GM04503 (cell line): ENCODE results near the gene DENR.
A peak's percentile ranks its signal among the peaks of the same experiment; 100 is the strongest.
"Not testable (repeated sequence)": the region's sequence is repeated elsewhere in the genome, so short reads cannot be mapped to it uniquely, and the experiment has no call there.

Experiments used
- DNase-seq: peaks from one replicate; pipeline ENCODE4 v3.0.0-alpha.2; 2012; ENCODE audit warnings: low read depth

The DENR gene, protein sequence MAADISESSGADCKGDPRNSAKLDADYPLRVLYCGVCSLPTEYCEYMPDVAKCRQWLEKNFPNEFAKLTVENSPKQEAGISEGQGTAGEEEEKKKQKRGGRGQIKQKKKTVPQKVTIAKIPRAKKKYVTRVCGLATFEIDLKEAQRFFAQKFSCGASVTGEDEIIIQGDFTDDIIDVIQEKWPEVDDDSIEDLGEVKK

DNA sequence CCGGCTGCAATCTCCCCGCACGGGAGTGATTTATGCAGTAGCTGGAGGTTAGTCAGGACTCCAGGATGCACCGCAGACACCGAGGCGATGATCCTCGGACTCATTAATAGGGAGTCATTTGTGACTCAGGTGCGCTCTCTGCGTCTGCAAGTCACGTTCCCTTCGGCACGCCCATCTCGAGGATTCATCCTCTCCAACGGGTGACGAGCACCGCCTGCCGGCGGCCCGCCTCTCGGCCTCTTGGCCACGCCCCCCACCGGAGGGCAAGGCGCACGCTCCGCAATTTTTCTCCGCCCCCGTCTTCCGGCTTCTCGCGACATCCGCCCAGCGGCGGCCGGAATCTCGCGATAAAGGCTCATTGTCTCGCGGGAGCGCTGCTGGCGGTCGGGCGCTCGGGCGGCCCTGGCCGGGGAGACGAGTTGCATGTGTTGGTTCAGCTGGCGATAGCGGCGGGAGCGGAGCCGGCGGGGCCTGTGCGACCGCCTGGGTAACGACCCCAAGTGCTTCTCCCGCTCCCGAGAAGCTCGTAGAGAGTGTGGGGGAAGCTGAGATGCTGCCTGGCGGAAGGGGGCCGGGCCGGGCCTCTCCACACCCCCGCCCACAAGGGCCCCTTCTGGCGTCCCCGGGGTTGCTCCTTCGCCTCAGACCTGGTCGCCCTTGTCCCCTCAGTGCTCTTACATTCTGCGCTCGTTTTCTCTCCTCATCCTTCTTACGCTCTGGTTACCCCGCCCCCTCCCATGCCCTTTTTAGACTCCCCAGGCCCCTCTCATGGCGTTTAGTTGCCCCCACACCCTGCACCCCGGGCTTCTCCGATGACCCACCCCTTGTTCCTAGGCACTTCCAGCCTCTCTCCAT is at the start of gene DENR:
Gene DENR (plus strand): TSS at position 361 of the 855 bp plus-strand sequence. CDS start 878 bp downstream, outside the sequence.
- peak; percentile 70 for DNase-seq

DNA sequence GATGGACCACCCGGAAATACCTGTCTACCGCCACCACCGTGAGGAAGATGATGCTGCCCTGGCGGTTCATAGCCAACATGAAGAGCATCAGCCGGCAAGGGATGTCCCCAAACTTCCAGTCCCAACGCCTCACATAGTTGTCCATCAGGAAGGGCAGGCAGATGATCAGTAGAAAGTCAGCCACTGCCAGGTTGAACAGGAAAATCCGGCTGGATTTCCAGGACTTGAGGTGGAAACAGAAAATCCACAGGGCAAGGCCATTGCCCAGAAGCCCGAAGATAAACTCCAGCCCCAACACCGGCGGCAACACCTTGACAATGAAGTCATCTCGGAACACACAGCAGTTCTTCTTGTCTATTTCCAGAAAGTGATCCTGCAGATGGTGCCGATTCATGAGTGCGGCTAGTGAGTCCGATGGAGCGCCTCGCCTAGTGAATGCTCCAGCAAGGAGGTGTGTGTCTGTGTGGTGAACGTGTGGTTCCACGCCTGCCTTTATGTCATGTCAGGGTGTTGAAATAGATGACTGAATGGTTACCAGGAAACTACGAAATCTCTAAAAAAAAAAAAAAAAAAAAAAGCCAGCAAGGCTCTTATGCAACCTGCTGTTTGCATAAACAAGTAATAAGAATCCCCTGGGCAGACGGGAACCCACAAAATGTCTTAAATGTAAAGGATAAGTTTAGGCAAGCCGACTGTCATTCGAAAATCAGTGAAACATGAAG is 49.6 kb upstream of the DENR start, which contains the start of gene HCAR2:
Gene HCAR2 (minus strand): TSS at position 468 of the 722 bp plus-strand sequence. CDS start 74 bp downstream, at position 394.
- DNase-seq, result not testable (repeated sequence)

DNA sequence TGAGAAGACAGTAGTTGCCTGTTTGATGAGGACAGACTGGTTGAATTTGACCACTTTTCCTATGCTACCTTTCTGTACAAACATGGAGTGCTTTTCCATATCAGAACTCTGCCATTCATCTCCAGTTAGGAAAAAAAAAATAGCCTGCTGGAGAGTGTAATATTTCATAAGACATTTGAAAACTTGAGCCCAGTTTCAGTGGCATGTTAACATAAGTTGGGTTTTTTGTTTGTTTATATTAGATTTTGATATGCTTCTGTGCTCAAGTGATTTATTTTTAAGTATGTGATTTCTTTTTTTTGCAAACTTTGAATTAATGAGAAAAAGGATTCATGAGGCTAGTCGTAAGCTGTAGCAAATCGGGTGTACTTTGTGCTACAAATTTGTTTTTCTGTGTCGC is 48.8 kb upstream of the DENR start:
- not testable (repeated sequence) for DNase-seq

DNA sequence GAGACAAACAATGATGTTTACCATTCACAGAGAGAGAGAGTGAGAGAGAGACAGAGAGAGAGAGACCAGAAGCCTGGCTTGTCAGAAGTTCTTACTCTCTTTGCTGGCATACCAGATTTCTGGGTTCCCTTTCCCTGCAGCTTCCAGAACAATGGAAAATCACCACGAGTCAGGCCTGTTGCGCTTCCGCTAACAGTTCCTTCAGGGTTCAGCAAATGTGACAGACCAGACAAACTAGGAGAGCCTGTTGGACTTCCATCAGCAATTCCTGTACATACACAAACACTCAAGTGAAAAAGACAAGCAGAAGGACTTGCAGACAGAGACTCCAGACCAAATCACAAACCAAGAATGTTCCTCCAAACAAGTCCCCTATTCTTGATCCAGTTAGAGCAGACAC is 43.3 kb upstream of the DENR start:
- DNase-seq, result not testable (repeated sequence)

DNA sequence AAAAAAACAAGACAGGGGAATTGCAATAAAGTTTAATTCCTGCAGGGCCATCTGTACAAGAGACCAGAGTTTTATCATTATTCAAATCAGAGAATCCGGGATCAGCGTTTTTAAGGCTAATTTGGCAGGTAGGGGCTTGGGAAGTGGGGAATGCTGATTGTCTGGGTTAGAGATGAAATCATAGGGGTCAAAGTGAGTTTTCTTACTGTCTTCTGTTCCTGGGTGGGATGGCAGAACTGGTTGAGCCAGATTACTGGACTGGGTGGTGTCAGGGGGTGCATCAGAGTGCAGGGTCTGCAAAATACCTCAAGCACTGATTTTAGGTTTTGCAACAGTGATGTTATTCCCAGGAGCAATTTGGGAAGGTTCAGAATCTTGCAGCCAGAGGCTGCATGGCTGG is 42.3 kb upstream of the DENR start:
- DNase-seq, result not testable (repeated sequence)

DNA sequence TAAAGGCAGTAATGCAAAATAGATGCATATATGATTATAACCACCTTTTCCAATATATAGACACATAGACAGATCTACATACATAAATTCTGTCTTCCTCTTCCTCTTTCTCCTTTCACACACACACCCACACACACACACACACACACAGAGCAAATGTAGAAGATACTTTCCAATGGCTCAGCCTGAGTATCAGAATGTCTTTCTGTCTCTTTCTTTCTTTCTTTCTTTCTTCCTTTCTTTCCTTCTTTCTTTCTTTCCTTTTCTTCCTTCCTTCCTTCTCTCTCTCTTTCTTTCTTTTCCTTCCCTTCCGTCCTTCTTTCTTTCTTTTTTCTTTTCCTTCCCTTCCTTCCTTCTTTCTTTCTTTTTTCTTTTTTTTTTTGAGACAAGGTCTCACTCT is 41.4 kb upstream of the DENR start:
- DNase-seq, result not testable (repeated sequence)

DNA sequence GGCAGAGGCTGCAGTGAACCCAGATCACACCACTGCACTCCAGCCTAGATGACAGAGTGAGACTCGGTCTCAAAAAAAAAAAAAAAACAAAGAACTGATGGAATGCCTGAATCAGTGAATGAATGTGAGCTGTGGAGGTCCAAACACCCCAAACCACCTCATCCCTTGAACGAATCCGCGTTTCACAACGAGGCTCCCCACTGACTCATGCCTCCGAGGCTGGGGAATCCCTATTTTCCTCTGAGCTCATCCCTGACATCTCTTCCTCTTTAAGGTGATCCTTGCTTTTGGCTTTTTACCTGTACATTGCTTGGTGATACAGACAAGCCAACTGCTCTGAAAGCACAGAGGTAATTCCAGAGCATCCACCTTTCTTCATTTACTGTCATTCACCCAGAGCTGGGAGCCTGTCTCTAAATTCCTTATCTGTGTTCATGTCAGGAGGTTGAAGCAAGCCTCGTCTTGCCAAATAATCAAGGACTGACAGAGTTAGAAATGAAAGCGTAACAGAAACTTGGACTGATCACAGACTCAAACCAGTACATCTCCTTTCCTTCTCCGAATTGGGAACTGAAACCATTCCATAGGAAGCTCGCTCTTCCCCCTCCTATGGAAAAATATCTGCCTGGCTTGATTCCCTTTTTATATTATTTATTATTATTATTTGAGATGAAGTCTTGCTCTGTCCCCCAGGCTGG is 39.0 kb upstream of the DENR start:
- not testable (repeated sequence) for DNase-seq

DNA sequence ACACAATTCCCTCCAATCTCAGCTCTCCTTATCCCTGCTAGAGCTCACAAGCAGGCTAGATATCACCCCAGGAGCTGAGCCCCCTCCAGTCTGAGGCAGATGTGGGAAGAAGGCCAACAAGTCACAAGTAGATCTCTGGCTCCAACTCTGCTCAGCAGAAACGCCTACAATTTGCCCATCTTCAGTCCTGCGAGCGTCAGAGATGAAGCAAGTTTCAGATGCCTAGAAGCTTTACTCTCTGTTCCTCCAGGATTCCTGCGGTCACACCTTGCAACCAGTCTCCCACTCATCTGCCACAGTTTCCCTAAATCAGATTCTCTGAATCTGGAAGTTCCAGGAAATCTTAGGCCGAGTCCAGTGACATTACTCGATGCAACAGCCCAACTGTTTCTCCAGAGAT is 37.4 kb upstream of the DENR start:
- DNase-seq, result not testable (repeated sequence)

DNA sequence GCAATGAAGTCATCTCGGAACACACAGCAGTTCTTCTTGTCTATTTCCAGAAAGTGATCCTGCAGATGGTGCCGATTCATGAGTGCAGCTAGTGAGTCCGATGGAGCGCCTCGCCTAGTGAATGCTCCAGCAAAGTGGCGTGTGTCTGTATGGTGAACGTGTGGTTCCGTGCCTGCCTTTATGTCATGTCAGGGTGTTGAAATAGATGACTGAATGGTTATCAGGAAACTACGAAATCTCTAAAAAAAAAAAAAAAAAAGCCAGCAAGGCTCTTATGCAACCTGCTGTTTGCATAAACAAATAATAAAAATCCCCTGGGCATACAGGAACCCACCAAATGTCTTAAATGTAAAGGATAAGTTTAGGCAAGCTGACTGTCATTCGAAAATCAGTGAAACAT is 36.0 kb upstream of the DENR start, which contains the start of gene HCAR3:
Gene HCAR3 (minus strand): TSS at position 154 of the 400 bp plus-strand sequence. CDS start 74 bp downstream, at position 80.
- DNase-seq, result not testable (repeated sequence)

DNA sequence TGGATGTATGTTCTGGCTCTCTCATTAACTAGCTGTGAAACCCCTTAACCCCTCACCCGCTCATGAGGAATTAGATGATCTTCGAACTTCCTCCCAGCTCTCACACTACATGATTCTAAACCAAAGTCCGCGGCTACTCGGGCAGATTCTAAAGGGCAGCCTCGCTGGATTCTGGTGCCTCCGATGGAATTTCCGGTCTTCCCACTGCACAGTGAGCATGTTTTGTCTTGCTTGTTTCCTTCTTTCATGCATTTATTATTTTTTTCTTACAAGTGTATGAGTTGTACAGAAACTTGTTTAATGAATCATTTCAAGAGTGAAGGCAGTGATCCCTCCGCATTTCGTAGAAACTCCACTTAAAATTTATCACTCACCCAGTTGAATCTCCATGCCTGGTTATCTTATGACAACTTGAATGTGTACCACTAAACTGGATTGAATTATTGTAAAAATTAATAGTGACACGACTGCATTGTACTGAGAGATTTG is 31.5 kb upstream of the DENR start:
- DNase-seq, result no peak

DNA sequence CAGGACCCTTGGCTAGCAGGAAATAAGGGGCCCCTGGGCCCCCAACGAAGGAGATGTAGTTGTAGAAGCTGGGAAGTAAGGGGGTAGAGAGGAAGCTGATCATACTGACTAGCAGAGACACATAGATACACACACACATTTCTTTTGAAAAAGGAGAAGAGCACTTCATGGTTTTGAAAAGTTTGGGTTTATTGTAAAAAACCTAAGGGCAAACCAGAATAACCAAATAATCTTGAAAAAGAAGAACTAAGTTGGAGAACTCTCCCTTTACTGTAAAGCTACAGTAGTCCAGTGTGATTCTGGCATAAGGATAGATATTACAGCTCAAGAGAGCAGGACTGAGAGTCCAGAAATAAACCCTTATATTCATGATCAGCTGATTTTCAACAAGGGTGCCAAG is 30.2 kb upstream of the DENR start:
- DNase-seq, result no peak

DNA sequence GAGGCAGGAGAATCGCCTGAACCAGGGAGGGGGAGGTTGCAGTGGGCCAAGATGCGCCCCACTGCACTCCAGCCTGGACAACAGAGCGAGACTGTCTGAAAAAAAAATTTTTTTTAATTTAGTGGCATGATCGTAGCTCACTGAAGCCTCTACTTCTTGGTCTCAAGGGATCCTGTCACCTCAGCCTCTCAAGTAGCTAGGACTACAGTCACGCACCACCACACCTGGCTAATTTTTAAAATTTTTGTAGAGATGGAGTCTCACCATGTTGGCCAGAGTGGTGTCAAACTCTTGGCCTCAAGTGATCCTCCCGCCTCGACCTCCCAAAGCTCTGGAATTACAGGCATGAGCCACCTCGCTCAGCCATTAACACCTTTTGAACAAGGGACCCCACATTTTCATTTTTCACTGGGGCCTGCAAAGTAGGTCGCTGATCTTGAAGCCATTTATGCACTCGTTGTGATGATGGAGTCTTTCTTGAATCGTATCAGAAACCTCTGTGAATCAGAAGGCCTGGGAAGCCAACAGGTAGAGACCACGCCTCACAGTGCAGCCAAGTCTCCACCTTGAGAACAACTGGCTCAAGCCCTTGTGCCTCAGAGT is 27.9 kb upstream of the DENR start:
- DNase-seq, result no peak

DNA sequence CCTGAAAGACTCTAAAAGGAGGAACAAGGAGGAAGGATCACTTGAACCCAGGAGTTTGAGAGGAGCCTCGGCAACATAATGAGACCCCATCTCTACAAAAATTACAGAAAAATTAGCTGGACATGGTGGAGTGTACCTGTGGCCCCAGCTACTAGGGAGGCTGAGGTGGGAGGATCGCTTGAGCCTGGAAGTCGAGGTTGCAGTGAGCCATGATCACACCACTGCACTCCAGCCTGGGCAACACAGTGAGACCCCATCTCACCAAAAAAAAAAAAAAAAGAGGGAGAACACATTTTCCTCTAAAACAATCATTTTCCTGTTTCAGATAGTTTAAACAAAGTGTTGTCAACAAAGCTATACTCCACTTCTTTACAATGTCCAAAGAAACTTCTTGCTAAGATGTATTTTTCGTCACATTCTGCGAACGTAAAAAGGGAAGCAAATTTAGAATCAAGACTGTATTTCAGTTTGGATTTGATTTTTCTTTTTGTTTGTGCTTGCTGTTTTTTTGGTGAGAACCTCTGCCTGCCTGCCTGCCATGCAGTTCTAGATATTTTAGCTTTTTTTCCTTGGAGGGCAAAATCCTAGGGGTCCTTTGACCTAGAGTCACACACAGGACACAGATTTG is 27.1 kb upstream of the DENR start:
- no peak for DNase-seq

DNA sequence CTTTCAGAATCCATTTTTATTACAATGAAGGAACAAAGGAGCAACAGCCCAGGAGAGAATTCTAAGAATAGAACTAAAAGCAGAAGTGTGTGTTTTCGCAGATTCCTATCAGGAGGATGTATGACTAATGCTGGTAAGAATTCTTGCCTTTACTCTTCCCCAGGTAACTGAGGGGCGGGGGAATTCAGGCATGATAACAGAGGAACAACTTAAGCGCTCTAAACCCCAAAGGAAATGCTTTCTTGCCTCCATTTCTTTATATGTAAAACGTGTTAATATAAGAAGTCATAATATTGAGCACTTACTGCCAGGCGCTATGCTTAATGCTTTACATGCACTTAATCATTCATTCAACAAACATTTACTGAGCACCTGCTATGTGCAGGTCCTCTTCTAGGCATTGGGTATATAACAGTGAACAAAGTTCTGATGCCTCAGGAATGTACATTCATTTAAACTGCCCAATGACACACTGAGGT is 26.5 kb upstream of the DENR start:
- no peak for DNase-seq

DNA sequence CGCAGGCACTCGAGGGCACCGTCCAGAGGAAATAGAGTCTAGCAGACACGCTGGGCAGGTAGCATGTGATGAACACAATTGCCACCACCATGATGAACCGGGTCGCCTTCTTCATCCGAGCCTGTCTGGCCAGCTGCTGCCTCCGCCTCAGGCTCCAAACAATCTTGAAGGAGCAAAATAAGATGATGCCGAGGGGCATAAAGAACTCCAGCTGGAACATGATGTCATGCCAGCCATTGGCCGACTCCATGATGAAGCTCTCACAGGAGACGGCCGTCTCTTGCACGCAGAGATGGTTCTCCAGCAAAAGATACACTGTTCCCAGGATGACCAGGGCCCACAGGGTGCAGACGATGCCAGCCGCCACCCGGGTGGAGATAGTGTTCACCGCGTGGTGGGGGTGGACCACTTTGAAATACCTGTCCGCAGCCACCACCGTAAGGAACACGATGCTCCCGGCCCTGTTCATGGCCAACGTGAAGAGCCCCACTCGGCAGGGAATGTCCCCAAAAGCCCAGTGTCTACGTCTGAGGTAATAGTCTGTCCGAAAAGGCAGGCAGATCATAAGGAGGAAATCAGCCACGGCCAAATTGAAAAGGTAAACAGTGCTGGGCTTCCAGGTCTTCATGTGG is 22.9 kb upstream of the DENR start:
- no peak for DNase-seq

DNA sequence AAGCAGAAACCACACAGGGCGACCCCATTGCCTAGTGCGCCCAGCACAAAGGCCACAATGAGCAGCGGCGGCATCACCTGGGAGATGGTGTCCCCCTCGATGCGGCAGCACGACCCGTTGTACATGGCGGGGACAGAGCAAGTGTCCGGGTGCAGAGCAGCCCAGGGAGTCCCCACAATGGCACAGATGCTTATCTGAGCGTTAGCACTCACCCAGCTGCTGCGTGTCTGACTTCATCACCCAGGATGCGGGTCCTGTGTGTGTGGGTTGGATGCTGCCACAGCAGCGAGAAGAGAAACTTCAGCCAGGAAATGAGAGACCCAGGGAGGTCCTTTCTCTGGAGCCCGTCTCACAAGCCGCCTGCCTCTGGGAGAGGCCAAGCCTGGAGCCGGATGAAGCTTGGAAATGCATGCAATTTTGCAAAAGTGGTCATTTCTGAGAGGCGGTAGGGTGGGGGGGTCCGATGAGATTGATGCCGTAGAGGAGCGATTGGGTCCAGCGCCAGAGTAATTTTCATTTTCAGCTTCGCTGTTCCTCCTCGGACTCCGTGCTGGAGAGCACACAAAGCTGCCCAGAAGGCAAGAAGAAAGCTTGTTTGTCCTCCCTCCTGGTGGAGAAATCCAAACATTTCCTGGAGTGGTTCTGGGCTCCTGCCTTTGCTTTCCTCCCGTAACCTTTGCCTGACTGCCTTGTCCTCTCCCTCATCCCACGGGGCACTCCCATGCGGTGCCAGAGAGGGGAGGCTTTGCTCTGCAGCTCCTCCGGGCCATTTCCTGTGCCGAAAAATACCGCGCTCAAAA is 22.2 kb upstream of the DENR start, which contains the start of gene HCAR1:
Gene HCAR1 (minus strand): TSS at position 630 of the 800 bp plus-strand sequence. CDS start 505 bp downstream, at position 125.
- DNase-seq, result no peak

DNA sequence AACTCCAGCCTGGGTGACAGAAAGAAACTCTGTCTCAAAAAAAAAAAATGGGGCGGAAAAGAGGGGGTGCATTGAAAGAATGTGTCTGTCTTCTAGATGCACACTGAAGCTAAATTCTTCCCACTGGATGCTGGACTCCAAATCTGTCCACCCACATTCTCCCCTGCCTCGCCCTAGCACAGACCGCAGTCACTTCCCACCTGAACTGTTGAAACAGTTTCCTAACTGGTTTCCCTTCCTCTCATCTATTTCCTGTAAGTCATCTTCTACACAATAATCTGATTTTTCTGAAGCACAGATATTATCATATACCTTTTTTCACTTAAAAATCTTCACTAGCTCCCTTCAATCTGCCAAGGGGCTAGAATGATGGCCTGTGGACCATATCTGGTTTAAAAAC is 20.5 kb upstream of the DENR start:
- no peak for DNase-seq

DNA sequence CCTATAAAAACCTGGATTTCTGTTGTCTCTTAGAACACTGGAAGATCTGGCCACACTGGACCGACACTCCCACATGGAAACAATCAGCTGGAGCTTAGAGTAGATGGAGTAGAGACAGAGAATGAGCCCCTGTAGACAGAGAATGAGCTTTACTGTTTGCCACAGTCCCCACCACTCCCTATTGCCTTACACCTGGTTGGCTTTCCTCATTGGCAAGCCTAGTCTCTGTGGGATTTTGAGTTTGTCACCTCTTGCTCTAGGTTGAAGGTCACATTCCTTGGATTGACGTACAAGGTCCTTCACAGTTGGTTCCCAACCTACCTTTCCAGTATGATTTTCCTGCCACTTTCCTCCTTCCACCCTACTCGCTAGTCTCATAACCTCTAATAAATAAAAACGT is 20.0 kb upstream of the DENR start:
- no peak for DNase-seq

DNA sequence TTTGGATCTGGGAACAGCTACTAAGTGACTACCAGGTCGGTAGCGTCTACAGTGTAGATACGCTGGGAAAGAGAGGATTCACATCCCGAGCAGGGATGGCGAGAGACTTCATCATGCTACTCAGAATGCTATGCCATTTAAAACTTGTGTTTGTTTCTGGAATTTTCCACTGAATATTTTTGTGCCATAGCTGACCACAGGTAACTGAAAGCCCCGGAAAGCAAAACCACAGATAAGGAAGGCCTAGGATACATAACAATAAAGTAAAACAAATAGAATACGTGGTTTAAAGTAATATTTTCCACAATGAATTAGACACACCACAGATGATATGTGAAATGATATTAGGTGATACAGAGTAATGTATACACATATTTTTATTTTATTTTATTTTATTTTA is 14.1 kb upstream of the DENR start:
- DNase-seq, result no peak
